Thyroid gland (tissue), 4 donors: ENCODE measurements around the gene EXD3.

Source experiments
- POLR2A ChIP-seq, 2 donors: fragments of 450-650 bp; IDR thresholded peaks; one replicate each; pipeline ENCODE4 v1.6.1; 2017; ENCODE audit warnings: antibody characterized with exemption in 2 of 2, mild to moderate bottlenecking in 2 of 2, moderate library complexity in 1 of 2
- TF ChIP-seq, protein P1 (sequence below), 6 experiments: fragments of 200-600 bp in 3 of 6; fragments of 450-650 bp in 3 of 6; sonication (generic) in 3 of 6; IDR thresholded peaks; one replicate each; pipeline ENCODE4 v1.5.1; 2016 to 2019; ENCODE audit warnings: antibody characterized with exemption in 6 of 6, mild to moderate bottlenecking in 2 of 6, inconsistent platforms in 1 of 6, moderate library complexity in 1 of 6

DNA sequence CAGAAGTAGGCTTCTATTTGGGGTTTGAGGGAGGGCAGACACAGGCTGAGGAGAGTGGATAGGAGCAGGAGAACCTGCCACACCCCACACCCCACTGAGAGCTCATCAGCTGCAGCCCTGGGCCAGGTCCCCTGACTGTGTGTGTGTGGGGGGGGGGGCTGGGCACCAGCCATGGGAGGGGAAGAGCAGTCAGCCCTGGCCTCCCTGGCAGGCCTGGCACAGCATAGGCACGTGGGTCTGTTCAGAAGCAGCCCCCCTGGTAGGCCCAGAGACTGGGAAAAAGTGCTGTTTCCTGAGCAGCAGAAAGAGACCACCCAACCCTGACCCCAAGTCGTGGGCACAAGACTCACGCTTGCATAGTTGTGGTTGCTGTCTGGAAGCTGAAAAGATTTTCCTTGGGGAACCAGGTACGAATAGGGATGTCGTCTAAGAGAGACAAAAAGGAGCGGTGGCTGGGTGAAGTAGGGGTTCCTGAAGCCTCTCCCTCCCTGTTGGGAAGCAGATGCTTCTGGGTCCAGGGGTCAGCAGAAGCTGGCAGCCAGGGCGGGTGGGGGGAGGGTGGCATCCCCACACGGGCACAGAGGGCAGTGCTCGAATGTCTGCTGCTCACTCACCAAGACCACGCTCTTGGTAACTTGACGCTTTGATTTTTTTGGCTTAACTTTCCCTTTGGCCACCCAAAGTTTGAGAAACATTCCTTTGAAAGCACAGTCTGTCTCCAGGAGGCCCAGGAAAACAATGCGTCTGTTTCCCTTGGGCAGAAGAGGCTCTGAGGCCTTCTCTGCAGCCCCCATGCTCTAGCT is 33.3 kb upstream of the EXD3 start:
- TF ChIP-seq, protein P1, sequence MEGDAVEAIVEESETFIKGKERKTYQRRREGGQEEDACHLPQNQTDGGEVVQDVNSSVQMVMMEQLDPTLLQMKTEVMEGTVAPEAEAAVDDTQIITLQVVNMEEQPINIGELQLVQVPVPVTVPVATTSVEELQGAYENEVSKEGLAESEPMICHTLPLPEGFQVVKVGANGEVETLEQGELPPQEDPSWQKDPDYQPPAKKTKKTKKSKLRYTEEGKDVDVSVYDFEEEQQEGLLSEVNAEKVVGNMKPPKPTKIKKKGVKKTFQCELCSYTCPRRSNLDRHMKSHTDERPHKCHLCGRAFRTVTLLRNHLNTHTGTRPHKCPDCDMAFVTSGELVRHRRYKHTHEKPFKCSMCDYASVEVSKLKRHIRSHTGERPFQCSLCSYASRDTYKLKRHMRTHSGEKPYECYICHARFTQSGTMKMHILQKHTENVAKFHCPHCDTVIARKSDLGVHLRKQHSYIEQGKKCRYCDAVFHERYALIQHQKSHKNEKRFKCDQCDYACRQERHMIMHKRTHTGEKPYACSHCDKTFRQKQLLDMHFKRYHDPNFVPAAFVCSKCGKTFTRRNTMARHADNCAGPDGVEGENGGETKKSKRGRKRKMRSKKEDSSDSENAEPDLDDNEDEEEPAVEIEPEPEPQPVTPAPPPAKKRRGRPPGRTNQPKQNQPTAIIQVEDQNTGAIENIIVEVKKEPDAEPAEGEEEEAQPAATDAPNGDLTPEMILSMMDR (IDR thresholded peaks at IDR 0.05) = no peak
- TF ChIP-seq POLR2A (IDR thresholded peaks at IDR 0.05) = no peak
